ENCODE data around the gene C19orf25. TPM values are rescaled to one million over a fixed set of nuclear protein-coding genes. Genes with fewer than 3 reads are reported as not detected.

The C19orf25 gene
- total and polyA plus RNA-seq, 2 of the 13 experiments (the other 11 are each of a cell fraction or from before 2014, with no cell fraction given): 14.2 to 32.4 TPM

DNA sequence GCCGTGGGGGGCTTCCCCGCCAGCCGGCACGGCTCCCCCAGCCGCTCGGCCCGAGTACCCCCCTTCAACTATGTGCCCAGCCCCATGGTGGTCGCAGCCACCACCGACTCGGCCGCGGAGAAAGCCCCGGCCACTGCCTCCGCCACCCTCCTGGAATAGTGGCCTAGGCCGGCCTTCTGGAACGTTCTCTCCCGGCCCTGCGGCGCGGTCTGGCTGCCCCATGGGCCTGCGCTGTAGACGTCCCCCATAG is 9.0 kb downstream of the C19orf25 start:
- Histone ChIP-seq H3K4me2 (ENCODE audit: low read depth, low read length) (peak overlapping the region; percentile 76), H3K36me3 (replicated peaks in 1 of 2; ENCODE audit: control insufficient read depth in 1 of 2, insufficient read depth in 2 of 2, low read length in 2 of 2) (no peaks in the 10 kb centered on the region; a peak in 1 of 5 replicates), H3K9me3 (ENCODE audit: low read length) (no peaks in the 10 kb centered on the region), H3K4me3 (replicated peaks in 1 of 3; ENCODE audit: insufficient read depth in 1 of 3, low read depth in 2 of 3, low read length in 3 of 3) (peak overlapping the region; percentile 41 to 69 (median 54); a peak in 4 of 6 replicates), H3K27ac (ENCODE audit: extremely low read length, insufficient read depth, low read length) (no peak overlapping the region), H2AFZ (ENCODE audit: low read length) (no peak overlapping the region), H4K20me1 (ENCODE audit: insufficient read depth, low read length) (peaks cover 12% of the 10 kb centered on the region), H3K27me3 (ENCODE audit: control insufficient read depth in 1 of 2, insufficient read depth in 2 of 2, low read length in 2 of 2) (no peaks in the 10 kb centered on the region), H3K79me2 (ENCODE audit: insufficient read depth, low read length) (no peaks in the 10 kb centered on the region), H3K4me1 (ENCODE audit: insufficient read depth, low read length) (peaks cover 25% of the 10 kb centered on the region), H3K9ac (ENCODE audit: insufficient read depth, low read depth, low read length) (peak overlapping the region; percentile 34)
- CTCF ChIA-PET (ENCODE audit: low intra/inter-chr PET ratio, low total read pairs): no interaction called here
- intact Hi-C loops (cut with micrococcal nuclease; ENCODE audit: unreplicated experiment) (no loop called here), in situ Hi-C loops (cut with HindIII; ENCODE audit: extremely low pct_ligation_motif_present, low pct_unique_long_range_greater_than_20kb) (no loop called here)
- no peak for FAIRE-seq
- POLR2A ChIA-PET: interaction anchor here (3.6 kb wide), 1 partner anchor 21 kb away, joined by 19 read pairs; the partner anchor contains the start of genes PCSK4 and REEP6
- WGBS (ENCODE audit: low lambda C conversion rate): no CpG with 5 or more reads among the region's 22 CpGs
- peak; percentile 14 for ATAC-seq
- DNase-seq (ENCODE audit: low spot score): no peak
- no TSS peak for BruUV-seq (replicated peaks)
- TF ChIP-seq, protein P1, sequence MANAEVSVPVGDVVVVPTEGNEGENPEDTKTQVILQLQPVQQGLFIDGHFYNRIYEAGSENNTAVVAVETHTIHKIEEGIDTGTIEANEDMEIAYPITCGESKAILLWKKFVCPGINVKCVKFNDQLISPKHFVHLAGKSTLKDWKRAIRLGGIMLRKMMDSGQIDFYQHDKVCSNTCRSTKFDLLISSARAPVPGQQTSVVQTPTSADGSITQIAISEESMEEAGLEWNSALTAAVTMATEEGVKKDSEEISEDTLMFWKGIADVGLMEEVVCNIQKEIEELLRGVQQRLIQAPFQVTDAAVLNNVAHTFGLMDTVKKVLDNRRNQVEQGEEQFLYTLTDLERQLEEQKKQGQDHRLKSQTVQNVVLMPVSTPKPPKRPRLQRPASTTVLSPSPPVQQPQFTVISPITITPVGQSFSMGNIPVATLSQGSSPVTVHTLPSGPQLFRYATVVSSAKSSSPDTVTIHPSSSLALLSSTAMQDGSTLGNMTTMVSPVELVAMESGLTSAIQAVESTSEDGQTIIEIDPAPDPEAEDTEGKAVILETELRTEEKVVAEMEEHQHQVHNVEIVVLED (CRISPR knock-in tag; IDR thresholded peaks at IDR 0.05; ENCODE audit: borderline replicate concordance): no peak
- TF ChIP-seq KDM5B (CRISPR knock-in tag; IDR thresholded peaks at IDR 0.05; ENCODE audit: borderline replicate concordance): peak; percentile 91; the same call in 1 of the 2 replicates
- TF ChIP-seq PCBP2 (optimal IDR thresholded peaks at IDR 0.05; ENCODE audit: low read depth, low read length, poor library complexity, severe bottlenecking): no peak
- no peak for TF ChIP-seq DNMT3B (CRISPR knock-in tag; conservative IDR thresholded peaks at IDR 0.05)
- 0 out of 2 replicates have a peak, but pooled peaks have one; percentile 8 for TF ChIP-seq MED13 (CRISPR knock-in tag; IDR thresholded peaks at IDR 0.05)
- TF ChIP-seq RBFOX2 (IDR thresholded peaks at IDR 0.05; ENCODE audit: low read depth, low read length): peak; percentile 30; the same call in 1 of the 2 replicates
- 0 out of 2 replicates have a peak, but pooled peaks have one; percentile 22 for TF ChIP-seq MTF2 (CRISPR knock-in tag; IDR thresholded peaks at IDR 0.05; ENCODE audit: borderline replicate concordance)
- TF ChIP-seq, protein P2, sequence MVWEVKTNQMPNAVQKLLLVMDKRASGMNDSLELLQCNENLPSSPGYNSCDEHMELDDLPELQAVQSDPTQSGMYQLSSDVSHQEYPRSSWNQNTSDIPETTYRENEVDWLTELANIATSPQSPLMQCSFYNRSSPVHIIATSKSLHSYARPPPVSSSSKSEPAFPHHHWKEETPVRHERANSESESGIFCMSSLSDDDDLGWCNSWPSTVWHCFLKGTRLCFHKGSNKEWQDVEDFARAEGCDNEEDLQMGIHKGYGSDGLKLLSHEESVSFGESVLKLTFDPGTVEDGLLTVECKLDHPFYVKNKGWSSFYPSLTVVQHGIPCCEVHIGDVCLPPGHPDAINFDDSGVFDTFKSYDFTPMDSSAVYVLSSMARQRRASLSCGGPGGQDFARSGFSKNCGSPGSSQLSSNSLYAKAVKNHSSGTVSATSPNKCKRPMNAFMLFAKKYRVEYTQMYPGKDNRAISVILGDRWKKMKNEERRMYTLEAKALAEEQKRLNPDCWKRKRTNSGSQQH (CRISPR knock-in tag; IDR thresholded peaks at IDR 0.05; ENCODE audit: low read depth): no peak
- TF ChIP-seq, protein P3, sequence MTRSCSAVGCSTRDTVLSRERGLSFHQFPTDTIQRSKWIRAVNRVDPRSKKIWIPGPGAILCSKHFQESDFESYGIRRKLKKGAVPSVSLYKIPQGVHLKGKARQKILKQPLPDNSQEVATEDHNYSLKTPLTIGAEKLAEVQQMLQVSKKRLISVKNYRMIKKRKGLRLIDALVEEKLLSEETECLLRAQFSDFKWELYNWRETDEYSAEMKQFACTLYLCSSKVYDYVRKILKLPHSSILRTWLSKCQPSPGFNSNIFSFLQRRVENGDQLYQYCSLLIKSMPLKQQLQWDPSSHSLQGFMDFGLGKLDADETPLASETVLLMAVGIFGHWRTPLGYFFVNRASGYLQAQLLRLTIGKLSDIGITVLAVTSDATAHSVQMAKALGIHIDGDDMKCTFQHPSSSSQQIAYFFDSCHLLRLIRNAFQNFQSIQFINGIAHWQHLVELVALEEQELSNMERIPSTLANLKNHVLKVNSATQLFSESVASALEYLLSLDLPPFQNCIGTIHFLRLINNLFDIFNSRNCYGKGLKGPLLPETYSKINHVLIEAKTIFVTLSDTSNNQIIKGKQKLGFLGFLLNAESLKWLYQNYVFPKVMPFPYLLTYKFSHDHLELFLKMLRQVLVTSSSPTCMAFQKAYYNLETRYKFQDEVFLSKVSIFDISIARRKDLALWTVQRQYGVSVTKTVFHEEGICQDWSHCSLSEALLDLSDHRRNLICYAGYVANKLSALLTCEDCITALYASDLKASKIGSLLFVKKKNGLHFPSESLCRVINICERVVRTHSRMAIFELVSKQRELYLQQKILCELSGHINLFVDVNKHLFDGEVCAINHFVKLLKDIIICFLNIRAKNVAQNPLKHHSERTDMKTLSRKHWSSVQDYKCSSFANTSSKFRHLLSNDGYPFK (CRISPR knock-in tag; IDR thresholded peaks at IDR 0.05; ENCODE audit: borderline replicate concordance): 0 out of 2 replicates have a peak, but pooled peaks have one; percentile 46
- no peak for TF ChIP-seq ZBTB20 (CRISPR knock-in tag; IDR thresholded peaks at IDR 0.05; ENCODE audit: borderline replicate concordance, low read depth)
- TF ChIP-seq ZNF564 (CRISPR knock-in tag; IDR thresholded peaks at IDR 0.05): no peak
- no peak for TF ChIP-seq KDM6A (CRISPR knock-in tag; IDR thresholded peaks at IDR 0.05; ENCODE audit: low read depth)
- TF ChIP-seq, protein P4, sequence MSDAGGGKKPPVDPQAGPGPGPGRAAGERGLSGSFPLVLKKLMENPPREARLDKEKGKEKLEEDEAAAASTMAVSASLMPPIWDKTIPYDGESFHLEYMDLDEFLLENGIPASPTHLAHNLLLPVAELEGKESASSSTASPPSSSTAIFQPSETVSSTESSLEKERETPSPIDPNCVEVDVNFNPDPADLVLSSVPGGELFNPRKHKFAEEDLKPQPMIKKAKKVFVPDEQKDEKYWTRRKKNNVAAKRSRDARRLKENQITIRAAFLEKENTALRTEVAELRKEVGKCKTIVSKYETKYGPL (CRISPR knock-in tag; IDR thresholded peaks at IDR 0.05): no peak
- TF ChIP-seq SNRNP70 (IDR thresholded peaks at IDR 0.05; ENCODE audit: low read depth, low read length): no peak
- peak; percentile 54; the same call in 1 of the 2 replicates for TF ChIP-seq HOXA5 (CRISPR knock-in tag; IDR thresholded peaks at IDR 0.05)
- no peak for TF ChIP-seq RELA (CRISPR knock-in tag; IDR thresholded peaks at IDR 0.05)
- peak; percentile 75 for TF ChIP-seq ZNF563 (CRISPR knock-in tag; IDR thresholded peaks at IDR 0.05)
- TF ChIP-seq, protein P5, sequence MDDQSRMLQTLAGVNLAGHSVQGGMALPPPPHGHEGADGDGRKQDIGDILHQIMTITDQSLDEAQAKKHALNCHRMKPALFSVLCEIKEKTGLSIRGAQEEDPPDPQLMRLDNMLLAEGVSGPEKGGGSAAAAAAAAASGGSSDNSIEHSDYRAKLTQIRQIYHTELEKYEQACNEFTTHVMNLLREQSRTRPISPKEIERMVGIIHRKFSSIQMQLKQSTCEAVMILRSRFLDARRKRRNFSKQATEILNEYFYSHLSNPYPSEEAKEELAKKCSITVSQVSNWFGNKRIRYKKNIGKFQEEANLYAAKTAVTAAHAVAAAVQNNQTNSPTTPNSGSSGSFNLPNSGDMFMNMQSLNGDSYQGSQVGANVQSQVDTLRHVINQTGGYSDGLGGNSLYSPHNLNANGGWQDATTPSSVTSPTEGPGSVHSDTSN (CRISPR knock-in tag; IDR thresholded peaks at IDR 0.05; ENCODE audit: borderline replicate concordance): no peak
